ENCODE results near the gene FER1L5. TPM values are rescaled to one million over a fixed set of nuclear protein-coding genes. Genes with fewer than 3 reads are reported as not detected.

FER1L5 gene
- total RNA-seq = 1.3 and 1.9 TPM in 2 replicates

DNA sequence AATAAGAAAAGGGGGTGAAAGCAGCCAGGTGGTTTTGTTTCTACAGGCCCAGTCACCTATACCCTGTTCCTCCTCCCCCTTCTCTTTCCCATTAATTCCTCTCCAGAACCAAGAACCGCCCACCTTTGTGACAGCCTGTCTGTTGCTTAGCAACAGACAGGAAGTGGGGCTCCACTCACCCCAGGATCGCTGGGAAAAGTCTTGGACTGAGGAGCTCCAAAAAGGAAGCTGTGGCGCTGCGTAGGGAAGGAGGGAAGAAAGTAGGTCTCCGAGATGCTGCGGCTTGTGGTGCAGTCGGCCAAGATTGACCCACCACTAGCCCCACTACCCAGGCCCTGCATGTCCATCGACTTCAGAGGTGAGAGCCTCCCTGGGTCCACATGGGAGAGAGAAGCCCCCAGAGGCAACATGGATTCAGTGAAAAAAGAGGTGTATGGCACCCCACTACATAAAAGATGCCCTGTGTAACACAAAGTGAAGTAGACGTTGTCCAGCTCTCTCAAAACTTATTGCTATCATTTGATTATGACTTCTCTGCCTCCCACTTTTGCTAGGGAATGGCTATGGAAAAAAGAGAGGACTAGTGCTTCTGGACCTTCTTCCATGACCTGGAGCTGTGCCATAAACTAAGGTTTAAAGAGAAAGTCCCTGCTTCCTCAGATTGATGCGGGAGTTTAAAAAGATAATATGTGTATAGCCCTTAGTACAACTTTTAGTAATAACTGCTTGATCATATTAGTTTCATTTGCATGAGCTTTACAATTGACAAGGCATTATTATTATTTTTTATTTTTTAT lies at the start of gene FER1L5:
Gene FER1L5, plus strand, starts transcription at position 201 of the 797 bp plus-strand sequence. Its CDS starts 73 bp downstream, at position 274.

GRCh38 chr2:96638144-96639121 lies 4.1 kb upstream of the FER1L5 start, which contains the start of gene KANSL3:
KANSL3 (minus strand) TSS chr2:96638312; CDS start chr2:96637135, 1,177 bp downstream.

GRCh38 chr2:96739633-96740428 lies 97.3 kb downstream of the FER1L5 start, which contains the start of gene LMAN2L:
LMAN2L (minus strand) TSS chr2:96740064; CDS start chr2:96740040, 24 bp downstream.

Other genes with a start within 250 kb of the FER1L5 start
- 0.17 TPM in 1 of 2 replicates, not detected in the other for gene NEURL3, start 137.4 kb upstream of the FER1L5 start, total RNA-seq
- gene ARID5A, start 106.0 kb upstream of the FER1L5 start, total RNA-seq = 10.9 and 15.5 TPM in 2 replicates
- gene KANSL3, start 4.5 kb upstream of the FER1L5 start, total RNA-seq = 47.6 and 51.4 TPM in 2 replicates
- gene LMAN2L, start 97.3 kb downstream of the FER1L5 start, total RNA-seq = 28.5 and 38.9 TPM in 2 replicates
- 3.1 and 4.1 TPM in 2 replicates for gene CNNM4, start 118.1 kb downstream of the FER1L5 start, total RNA-seq
- 6.5 and 11.4 TPM in 2 replicates for gene CNNM3, start 173.5 kb downstream of the FER1L5 start, total RNA-seq
- gene ANKRD23, start 201.3 kb downstream of the FER1L5 start, total RNA-seq = 1.2 and 1.9 TPM in 2 replicates
- 6.1 and 6.5 TPM in 2 replicates for gene ANKRD39, start 215.3 kb downstream of the FER1L5 start, total RNA-seq
- gene SEMA4C, start 227.3 kb downstream of the FER1L5 start, total RNA-seq = 25.0 and 27.5 TPM in 2 replicates